GM12878 (cell line): ENCODE results near the gene OGFOD3. TPM values are rescaled to one million over a fixed set of nuclear protein-coding genes. Genes with fewer than 3 reads are reported as not detected.

Experiments
- ATAC-seq: fragments of 200-7000 bp; cut with Tn5 transposase; 3 replicates; pipeline ENCODE4 v1.9.1; 2020; ENCODE audit warnings: mild to moderate bottlenecking, moderate library complexity
- BruUV-seq: library from RNA; stranded (reverse); fragments of 400-500 nt; replicated peaks from 2 replicates; lab custom pipeline; 2021; lab: Mats Ljungman, UMichigan
- CTCF ChIA-PET: fragments of 300-600 bp; sonication (Branson Sonifier 250); formaldehyde crosslinking; extraction: SDS; loops from one replicate; lab custom pipeline; 2021; ENCODE audit warnings: inconsistent platforms; lab: Yijun Ruan, JAX
- POLR2A ChIA-PET: fragments of 350-600 bp; formaldehyde crosslinking; extraction: SDS; loops from one replicate; lab custom pipeline; 2021; ENCODE audit warnings: inconsistent platforms; lab: Charles Lee
- RAD21 ChIA-PET: fragments of 300-600 bp; sonication (Branson Sonifier 250); formaldehyde crosslinking; loops from one replicate; lab custom pipeline; 2023; ENCODE audit warnings: antibody characterized with exemption; ENCODE audit not compliant: unreplicated experiment; lab: Charles Lee
- SMC1A ChIA-PET: fragments of 300-600 bp; sonication (Branson Sonifier 250); formaldehyde crosslinking; loops from one replicate; lab custom pipeline; 2023; ENCODE audit not compliant: unreplicated experiment, uncharacterized antibody; lab: Charles Lee
- DNase-seq: peaks from one replicate; pipeline ENCODE4 v3.0.0-alpha.2; 2011; ENCODE audit warnings: low read depth, low spot score
- FAIRE-seq: peaks from 3 replicates; lab custom pipeline; 2011; peaks lifted over from hg19 to GRCh38; lab: Jason Lieb, UNC
- H2AFZ ChIP-seq: 2 replicates; pipeline ENCODE4 v1.6.0; 2011; ENCODE audit warnings: low read depth, low read length, control low read depth; ENCODE audit not compliant: control insufficient read depth
- H3K27ac ChIP-seq: 2 replicates; pipeline ENCODE4 v1.5.1; 2011; ENCODE audit warnings: control low read depth; ENCODE audit not compliant: control insufficient read depth, insufficient read depth
- H3K27me3 ChIP-seq, 2 experiments: replicated peaks in 1 of 2; 2 replicates each; pipeline versions ENCODE4 v1.6.0 to v1.6.1; 2011; ENCODE audit warnings: low read length in 1 of 2; ENCODE audit not compliant: control insufficient read depth in 2 of 2, insufficient read depth in 2 of 2
- H3K36me3 ChIP-seq, 2 experiments: 2 replicates each; pipeline ENCODE4 v1.5.1; 2011; ENCODE audit warnings: low read length in 1 of 2; ENCODE audit not compliant: control insufficient read depth in 2 of 2, insufficient read depth in 2 of 2
- H3K4me1 ChIP-seq: 2 replicates; pipeline ENCODE4 v1.6.1; 2011; ENCODE audit warnings: mild to moderate bottlenecking, low read length, moderate library complexity, mixed read lengths; ENCODE audit not compliant: control insufficient read depth, insufficient read depth
- H3K4me2 ChIP-seq: 2 replicates; pipeline ENCODE4 v1.6.0; 2011; ENCODE audit warnings: control low read depth; ENCODE audit not compliant: control insufficient read depth, insufficient read depth
- H3K4me3 ChIP-seq: fragments of 200-600 bp; sonication (generic); 2 replicates; pipeline ENCODE4 v1.5.1; 2016
- H3K79me2 ChIP-seq: 2 replicates; pipeline ENCODE4 v1.6.0; 2011; ENCODE audit warnings: low read length; ENCODE audit not compliant: control insufficient read depth, insufficient read depth
- H3K9ac ChIP-seq: 2 replicates; pipeline ENCODE4 v1.8.0; 2011; ENCODE audit warnings: low read length, control low read depth, mixed read lengths; ENCODE audit not compliant: control insufficient read depth, insufficient read depth
- H3K9me3 ChIP-seq: replicated peaks from 3 replicates; pipeline ENCODE4 v1.5.1; 2011; ENCODE audit warnings: mild to moderate bottlenecking, low read length; ENCODE audit not compliant: control insufficient read depth, insufficient read depth
- H4K20me1 ChIP-seq: 2 replicates; pipeline ENCODE4 v1.6.0; 2011; ENCODE audit not compliant: control insufficient read depth, insufficient read depth
- ATF7 ChIP-seq: fragments of 450-650 bp; IDR thresholded peaks from 2 replicates; pipeline ENCODE4 v1.6.1; 2016; ENCODE audit warnings: low read depth, mild to moderate bottlenecking
- BHLHE40 ChIP-seq, 2 experiments: fragments of 450-650 bp in 1 of 2; IDR thresholded peaks; 2 replicates each; pipeline ENCODE4 v1.6.1; 2011 to 2017; ENCODE audit warnings: low read depth in 2 of 2, borderline replicate concordance in 1 of 2, improper control_type of control experiment in 1 of 2, low read length in 1 of 2, mild to moderate bottlenecking in 1 of 2
- EGR1 ChIP-seq, 2 experiments: IDR thresholded peaks; 1 replicate in 1 of 2; 2 replicates in 1 of 2; pipeline ENCODE4 v1.6.1; 2011 to 2012; ENCODE audit warnings: low read depth in 2 of 2, low read length in 2 of 2, borderline replicate concordance in 1 of 2, mild to moderate bottlenecking in 1 of 2, moderate library complexity in 1 of 2
- FOXM1 ChIP-seq: IDR thresholded peaks from 2 replicates; pipeline ENCODE4 v1.6.1; 2012; ENCODE audit warnings: low read depth, mild to moderate bottlenecking, inconsistent platforms, low read length, moderate library complexity
- MXI1 ChIP-seq: fragments of 150-350 bp; IDR thresholded peaks from 2 replicates; pipeline ENCODE4 v1.6.1; 2011; ENCODE audit warnings: low read depth, mild to moderate bottlenecking, inconsistent platforms, low read length, improper control_type of control experiment
- NFYA ChIP-seq: IDR thresholded peaks from 2 replicates; pipeline ENCODE4 v1.6.1; 2011; ENCODE audit warnings: low read depth, mild to moderate bottlenecking, low read length, improper control_type of control experiment, borderline replicate concordance
- NKRF ChIP-seq: fragments of 450-650 bp; conservative IDR thresholded peaks from 2 replicates; pipeline ENCODE4 v1.6.1; 2017; ENCODE audit warnings: mild to moderate bottlenecking, moderate library complexity
- PKNOX1 ChIP-seq: fragments of 450-650 bp; IDR thresholded peaks from 2 replicates; pipeline ENCODE4 v1.6.1; 2016; ENCODE audit warnings: mild to moderate bottlenecking
- SIN3A ChIP-seq: IDR thresholded peaks from 2 replicates; pipeline ENCODE4 v1.6.1; 2012; ENCODE audit warnings: low read depth, low read length, improper control_type of control experiment
- SIX5 ChIP-seq: IDR thresholded peaks from 2 replicates; pipeline ENCODE4 v1.6.1; 2011; ENCODE audit warnings: mild to moderate bottlenecking, low read depth, low read length, moderate library complexity; ENCODE audit not compliant: severe bottlenecking
- TARDBP ChIP-seq: IDR thresholded peaks from 2 replicates; pipeline ENCODE4 v1.6.1; 2016; ENCODE audit warnings: borderline replicate concordance
- TBL1XR1 ChIP-seq: IDR thresholded peaks from 2 replicates; pipeline ENCODE4 v1.6.1; 2012; ENCODE audit warnings: low read depth, low read length, improper control_type of control experiment
- WGBS: methylation state at CpG from one replicate; pipeline ENCODE4 v1.1.6; 2016; ENCODE audit warnings: low lambda C conversion rate; ENCODE audit not compliant: insufficient replicate concordance, insufficient coverage; ENCODE audit errors: missing lambda C conversion rate; 5-methylcytosine and 5-hydroxymethylcytosine counted together
- in situ Hi-C: fragments of 300-500 bp; cut with MboI; formaldehyde crosslinking; loops from 9 replicates; pipeline ENCODE4 v1.14.3; 2018; ENCODE audit warnings: mixed read lengths
- intact Hi-C: fragments of 100-400 bp; cut with micrococcal nuclease; formaldehyde crosslinking; loops from one replicate; pipeline ENCODE4 v1.14.2; 2022; ENCODE audit not compliant: unreplicated experiment
- polyA plus RNA-seq, 11 experiments: library from polyadenylated mRNA; depleted of rRNA in 4 of 11; unstranded in 6 of 11; stranded (reverse) in 5 of 11; fragments of >200 nt; fragmentation: Nextera tagmentation in 4 of 11; fragmentation: Illumina TruSeq in 1 of 11; extraction: Ambion mirVana in 4 of 11; extraction: Trizol in 1 of 11; gene quantifications; 1 replicate in 1 of 11; 2 replicates in 10 of 11; pipeline versions ENCODE4 v1.2.1 to v1.2.3, GENCODE V29; 2011 to 2016; ENCODE audit warnings: inconsistent platforms in 2 of 11, missing spikeins in 2 of 11, low read depth in 1 of 11
- total RNA-seq, 4 experiments: library from RNA; depleted of rRNA in 3 of 4; stranded (reverse); fragments of >200 nt in 3 of 4; fragmentation: Illumina TruSeq in 1 of 4; extraction: Trizol in 1 of 4; gene quantifications; 2 replicates each; pipeline versions ENCODE4 v1.2.1 to v1.2.3, GENCODE V29; 2013 to 2021

OGFOD3 gene
- total and polyA plus RNA-seq, 10 of the 15 experiments (the other 5 are each of a cell fraction or from before 2014, with no cell fraction given), result 0.48 to 28.4 (median 18.3) TPM

- TF ChIP-seq PKNOX1 (no peak), FOXM1 (no peak)
- BruUV-seq, result no TSS peak
- 82% methylated on average over 7 of the region's 7 CpGs for WGBS
- FAIRE-seq, result no peak
- no peak for ATAC-seq
- no peak for DNase-seq
- Histone ChIP-seq H3K9ac (no peak overlapping the region), H3K4me1 (peaks cover 7% of the 10 kb centered on the region), H3K36me3 (no peaks in the 10 kb centered on the region), H4K20me1 (no peaks in the 10 kb centered on the region), H3K9me3 (no peaks in the 10 kb centered on the region), H3K27me3 (no peaks in the 10 kb centered on the region), H2AFZ (no peak overlapping the region), H3K4me2 (no peak overlapping the region), H3K27ac (no peak overlapping the region), H3K4me3 (no peak overlapping the region), H3K79me2 (no peaks in the 10 kb centered on the region)
- ChIA-PET RAD21 (interaction anchor here (1.0 kb wide), 1 partner anchor 14 kb away, joined by 3 read pairs; no protein-coding TSS in a partner anchor), POLR2A (no interaction called here), CTCF (interaction anchor here (0.8 to 1.3 kb wide), 5 partner anchors 8 to 47 kb away, joined by 3 to 6 read pairs (median 4); partner anchors contain the start of gene TEX19), SMC1A (interaction anchor here (0.7 to 1.0 kb wide), 3 partner anchors 9 to 24 kb away, joined by 3 read pairs; no protein-coding TSS in a partner anchor)
- intact Hi-C loops (loop anchor here (5.0 kb wide), 1 partner anchor 36 kb away; no protein-coding TSS in a partner anchor), in situ Hi-C loops (no loop called here)
These were observed 51.6 kb downstream of the OGFOD3 start for GRCh38 chr17:82366749-82367148.

- DNase-seq, result no peak
- Histone ChIP-seq H3K4me2 (no peak overlapping the region), H3K9me3 (no peaks in the 10 kb centered on the region), H3K36me3 (no peaks in the 10 kb centered on the region), H3K27ac (no peak overlapping the region), H3K4me3 (no peak overlapping the region), H3K9ac (no peak overlapping the region), H3K27me3 (no peaks in the 10 kb centered on the region), H2AFZ (no peak overlapping the region), H3K79me2 (no peaks in the 10 kb centered on the region), H4K20me1 (no peaks in the 10 kb centered on the region), H3K4me1 (peaks cover 1% of the 10 kb centered on the region)
- ATAC-seq, result no peak
- in situ Hi-C loops (no loop called here), intact Hi-C loops (loop anchor here (5.0 kb wide), 1 partner anchor 37 kb away; no protein-coding TSS in a partner anchor)
- no peak for FAIRE-seq
- BruUV-seq, result no TSS peak
- SMC1A ChIA-PET, result interaction anchor here (0.7 kb wide), 1 partner anchor 13 kb away, joined by 3 read pairs; no protein-coding TSS in a partner anchor
- 33% methylated on average over 6 of the region's 6 CpGs for WGBS
- RAD21 ChIA-PET, result interaction anchor here (0.6 to 1.0 kb wide), 2 partner anchors 13 to 178 kb away, joined by 3 read pairs; no protein-coding TSS in a partner anchor
- POLR2A ChIA-PET, result interaction anchor here (0.5 kb wide), 1 partner anchor 22 kb away, joined by 3 read pairs; no protein-coding TSS in a partner anchor
- CTCF ChIA-PET, result interaction anchor here (1.0 to 1.3 kb wide), 2 partner anchors 8 to 48 kb away, joined by 4 read pairs; no protein-coding TSS in a partner anchor
- TF ChIP-seq TARDBP, result no peak
- no peak for TF ChIP-seq ATF7
- TF ChIP-seq EGR1 (IDR thresholded peaks at IDR 0.05; ENCODE audit: borderline replicate concordance in 1 of 2, low read depth in 2 of 2, low read length in 2 of 2), result no peak
- no peak for TF ChIP-seq SIX5
- TF ChIP-seq NFYA, result no peak
- no peak for TF ChIP-seq SIN3A
- no peak for TF ChIP-seq BHLHE40 (IDR thresholded peaks at IDR 0.05; ENCODE audit: borderline replicate concordance in 1 of 2, low read depth in 2 of 2, low read length in 1 of 2)
- TF ChIP-seq NKRF, result no peak
- TF ChIP-seq TBL1XR1, result no peak
- TF ChIP-seq MXI1, result no peak
These were observed 52.6 kb downstream of the OGFOD3 start for GRCh38 chr17:82365606-82366295.
